H9 (cell line): ENCODE results near the gene CNOT4. TPM values are rescaled to one million over a fixed set of nuclear protein-coding genes. Genes with fewer than 3 reads are reported as not detected.

Experiments
- DNase-seq: peaks from one replicate; pipeline ENCODE4 v3.0.0-alpha.2; 2017
- H2AFZ ChIP-seq: one replicate; pipeline ENCODE4 v1.6.1; 2013; ENCODE audit warnings: mild to moderate bottlenecking, low read length, control low read depth, moderate library complexity
- H2AK5ac ChIP-seq: 2 replicates; pipeline ENCODE4 v1.6.1; 2013; ENCODE audit warnings: low read length, control low read depth, mixed read lengths; ENCODE audit not compliant: insufficient read length
- H2BK120ac ChIP-seq: one replicate; pipeline ENCODE4 v1.6.1; 2013; ENCODE audit warnings: low read depth, mild to moderate bottlenecking, low read length, control low read depth, inconsistent platforms; ENCODE audit not compliant: poor library complexity, severe bottlenecking
- H2BK12ac ChIP-seq: 2 replicates; pipeline ENCODE4 v1.6.1; 2013; ENCODE audit warnings: low read length, control low read depth, mixed read lengths, low read depth; ENCODE audit not compliant: insufficient read length
- H2BK15ac ChIP-seq: 2 replicates; pipeline ENCODE4 v1.6.1; 2013; ENCODE audit warnings: low read depth, low read length, control low read depth
- H2BK20ac ChIP-seq: one replicate; pipeline ENCODE4 v1.6.1; 2013; ENCODE audit warnings: low read depth, mild to moderate bottlenecking, low read length, control low read depth, inconsistent platforms; ENCODE audit not compliant: poor library complexity, severe bottlenecking
- H2BK5ac ChIP-seq: 2 replicates; pipeline ENCODE4 v1.6.1; 2013; ENCODE audit warnings: low read length, control low read depth, mixed read lengths; ENCODE audit not compliant: insufficient read length
- H3K14ac ChIP-seq: 2 replicates; pipeline ENCODE4 v1.6.1; 2013; ENCODE audit warnings: low read length, control low read depth; ENCODE audit not compliant: insufficient read depth
- H3K18ac ChIP-seq: 2 replicates; pipeline ENCODE4 v1.6.1; 2013; ENCODE audit warnings: low read depth, mild to moderate bottlenecking, mixed read lengths, low read length, control low read depth; ENCODE audit not compliant: insufficient read length
- H3K23ac ChIP-seq: 2 replicates; pipeline ENCODE4 v1.6.1; 2013; ENCODE audit warnings: low read length, control low read depth, mixed read lengths, low read depth; ENCODE audit not compliant: insufficient read length
- H3K23me2 ChIP-seq: 2 replicates; pipeline ENCODE4 v1.6.1; 2013; ENCODE audit warnings: low read depth, mild to moderate bottlenecking, mixed read lengths, low read length, control low read depth; ENCODE audit not compliant: insufficient read length, poor library complexity, severe bottlenecking
- H3K27ac ChIP-seq: 2 replicates; pipeline ENCODE4 v1.5.1; 2013; ENCODE audit warnings: low read length, control low read depth, mixed read lengths, low read depth; ENCODE audit not compliant: insufficient read length
- H3K27me3 ChIP-seq: 2 replicates; pipeline ENCODE4 v1.6.1; 2013; ENCODE audit warnings: low read length, control low read depth, inconsistent platforms; ENCODE audit not compliant: insufficient read depth
- H3K4ac ChIP-seq: 2 replicates; pipeline ENCODE4 v1.6.1; 2013; ENCODE audit warnings: low read depth, mild to moderate bottlenecking, control low read depth, inconsistent platforms, low read length, moderate library complexity
- H3K4me1 ChIP-seq: 2 replicates; pipeline ENCODE4 v1.6.1; 2013; ENCODE audit warnings: low read length, control low read depth, inconsistent platforms; ENCODE audit not compliant: insufficient read depth
- H3K4me2 ChIP-seq: 2 replicates; pipeline ENCODE4 v1.6.1; 2013; ENCODE audit warnings: low read length, control low read depth, mixed read lengths; ENCODE audit not compliant: insufficient read length, insufficient read depth
- H3K56ac ChIP-seq: 2 replicates; pipeline ENCODE4 v1.6.1; 2013; ENCODE audit warnings: low read depth, mild to moderate bottlenecking, mixed read lengths, low read length, control low read depth; ENCODE audit not compliant: insufficient read length
- H3K79me1 ChIP-seq: 2 replicates; pipeline ENCODE4 v1.6.1; 2013; ENCODE audit warnings: low read depth, mild to moderate bottlenecking, moderate library complexity, low read length, control low read depth, inconsistent platforms; ENCODE audit not compliant: insufficient read depth, poor library complexity, severe bottlenecking
- H3K79me2 ChIP-seq: 2 replicates; pipeline ENCODE4 v1.6.1; 2013; ENCODE audit warnings: low read length, control low read depth, inconsistent platforms; ENCODE audit not compliant: insufficient read depth
- H3K9ac ChIP-seq: 2 replicates; pipeline ENCODE4 v1.6.1; 2013; ENCODE audit warnings: low read length, control low read depth, mixed read lengths; ENCODE audit not compliant: insufficient read length; ENCODE audit errors: extremely low read depth
- H3K9me3 ChIP-seq: one replicate; pipeline ENCODE4 v1.6.1; 2013; ENCODE audit warnings: low read depth, low read length, inconsistent platforms; ENCODE audit not compliant: control insufficient read depth
- H3T11ph ChIP-seq: one replicate; pipeline ENCODE4 v1.6.1; 2013; ENCODE audit warnings: mild to moderate bottlenecking, low read length, control low read depth, inconsistent platforms
- H4K20me1 ChIP-seq: one replicate; pipeline ENCODE4 v1.6.1; 2013; ENCODE audit not compliant: control insufficient read depth, insufficient read length, insufficient read depth
- H4K5ac ChIP-seq: 2 replicates; pipeline ENCODE4 v1.6.1; 2013; ENCODE audit warnings: low read depth, mild to moderate bottlenecking, mixed read lengths, low read length, control low read depth; ENCODE audit not compliant: insufficient read length
- H4K8ac ChIP-seq: replicated peaks from 2 replicates; pipeline ENCODE4 v1.6.1; 2013; ENCODE audit warnings: low read length, control low read depth, mixed read lengths, low read depth; ENCODE audit not compliant: insufficient read length
- H4K91ac ChIP-seq: 2 replicates; pipeline ENCODE4 v1.6.1; 2013; ENCODE audit warnings: low read depth, mild to moderate bottlenecking, moderate library complexity, mixed read lengths, low read length, control low read depth; ENCODE audit not compliant: insufficient read length
- H3K27ac Mint-ChIP-seq, 3 experiments: 2 replicates in 2 of 3; 3 replicates in 1 of 3; pipeline ENCODE4 v1.8.0; 2020 to 2021; ENCODE audit warnings: mixed read lengths in 3 of 3, mild to moderate bottlenecking in 1 of 3, moderate library complexity in 1 of 3
- H3K27me3 Mint-ChIP-seq: 2 replicates; pipeline ENCODE4 v1.8.0; 2021; ENCODE audit warnings: low read depth, mild to moderate bottlenecking, moderate library complexity, mixed read lengths
- H3K36me3 Mint-ChIP-seq, 3 experiments: 2 replicates in 2 of 3; 3 replicates in 1 of 3; pipeline ENCODE4 v1.8.0; 2020 to 2021; ENCODE audit warnings: low read depth in 3 of 3, mixed read lengths in 3 of 3; ENCODE audit not compliant: insufficient read depth in 1 of 3
- H3K4me1 Mint-ChIP-seq, 2 experiments: 2 replicates each; pipeline ENCODE4 v1.8.0; 2020; ENCODE audit warnings: mixed read lengths in 2 of 2
- H3K4me3 Mint-ChIP-seq, 2 experiments: 2 replicates in 1 of 2; 3 replicates in 1 of 2; pipeline ENCODE4 v1.8.0; 2020 to 2021; ENCODE audit warnings: mild to moderate bottlenecking in 2 of 2, mixed read lengths in 2 of 2, moderate library complexity in 1 of 2
- H3K9me3 Mint-ChIP-seq, 2 experiments: 2 replicates in 1 of 2; 3 replicates in 1 of 2; pipeline ENCODE4 v1.8.0; 2020; ENCODE audit warnings: mild to moderate bottlenecking in 2 of 2, mixed read lengths in 2 of 2, moderate library complexity in 1 of 2
- WGBS: extraction: QIAGEN DNeasy Blood & Tissue Kit; methylation state at CpG from one replicate; pipeline ENCODE4 v1.1.7; 2013; ENCODE audit warnings: missing lambda C conversion rate, low lambda C conversion rate, mixed read lengths; ENCODE audit not compliant: insufficient read length; ENCODE audit errors: extremely low coverage; 5-methylcytosine and 5-hydroxymethylcytosine counted together
- total RNA-seq: library from RNA; stranded (reverse); gene quantifications from 2 replicates; pipeline ENCODE4 v1.2.1, GENCODE V29; 2021
- TF ChIP-seq, protein P1 (sequence below): fragments of 200-600 bp; sonication (generic); conservative IDR thresholded peaks from 3 replicates; pipeline ENCODE4 v1.8.0; 2021; ENCODE audit warnings: antibody characterized with exemption, mild to moderate bottlenecking

The CNOT4 gene
- total RNA-seq, 1 experiment from 2014 or later: 27.4 TPM

DNA sequence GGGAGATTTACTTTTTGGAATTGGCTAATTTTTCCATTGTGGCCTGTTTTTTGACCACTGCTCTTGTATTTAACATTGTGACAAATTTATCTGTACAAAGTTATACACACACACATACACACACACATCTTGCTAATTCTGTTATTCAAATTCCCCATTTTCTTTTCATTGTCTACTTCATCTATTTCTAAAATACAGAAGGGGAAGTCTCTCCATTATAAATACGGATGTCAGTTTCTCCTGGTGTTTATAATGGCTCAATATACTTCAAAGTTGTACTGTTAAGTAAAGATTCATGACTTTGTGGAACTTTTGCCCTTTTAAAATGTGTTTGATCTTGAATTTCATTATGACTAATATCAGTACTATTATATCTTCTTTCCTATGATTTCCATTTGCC is 81.0 kb downstream of the CNOT4 start:
- H2BK15ac ChIP-seq: no peak overlapping the region
- no peak overlapping the region for H2AK5ac ChIP-seq
- no peaks in the 10 kb centered on the region for H3K9me3 Mint-ChIP-seq
- H2BK20ac ChIP-seq: no peak overlapping the region
- H3K27ac ChIP-seq: no peak overlapping the region
- no peak overlapping the region for H3K18ac ChIP-seq
- no peak overlapping the region for H3K4me3 Mint-ChIP-seq
- no peak overlapping the region for H3K4me2 ChIP-seq
- H3K9me3 ChIP-seq: no peaks in the 10 kb centered on the region
- H2BK12ac ChIP-seq: no peak overlapping the region
- H3K27me3 ChIP-seq: no peaks in the 10 kb centered on the region
- no peak overlapping the region for H3K56ac ChIP-seq
- no peak overlapping the region for H3K14ac ChIP-seq
- H3K23ac ChIP-seq: no peak overlapping the region
- H4K91ac ChIP-seq: no peak overlapping the region
- no peak overlapping the region for H3K4ac ChIP-seq
- H3K4me1 ChIP-seq: peaks cover 2% of the 10 kb centered on the region; the same call in 1 of the 2 replicates
- H3K4me1 Mint-ChIP-seq: peaks cover 10 to 18% of the 10 kb centered on the region in 2 experiments
- H3K27me3 Mint-ChIP-seq: no peaks in the 10 kb centered on the region
- peak overlapping the region in 2 of 3 experiments; percentile 27 to 61; a peak in 3 of 7 replicates for H3K27ac Mint-ChIP-seq
- H3K79me1 ChIP-seq: peaks cover 14% of the 10 kb centered on the region
- no peak for DNase-seq
- WGBS: no CpG with 5 or more reads among the region's 1 CpG
- no peak overlapping the region for H4K5ac ChIP-seq
- peaks cover 1% of the 10 kb centered on the region; the same call in 1 of the 2 replicates for H3K79me2 ChIP-seq
- H4K20me1 ChIP-seq: no peaks in the 10 kb centered on the region
- H3T11ph ChIP-seq: no peak overlapping the region
- H3K9ac ChIP-seq: no peak overlapping the region
- TF ChIP-seq, protein P1, sequence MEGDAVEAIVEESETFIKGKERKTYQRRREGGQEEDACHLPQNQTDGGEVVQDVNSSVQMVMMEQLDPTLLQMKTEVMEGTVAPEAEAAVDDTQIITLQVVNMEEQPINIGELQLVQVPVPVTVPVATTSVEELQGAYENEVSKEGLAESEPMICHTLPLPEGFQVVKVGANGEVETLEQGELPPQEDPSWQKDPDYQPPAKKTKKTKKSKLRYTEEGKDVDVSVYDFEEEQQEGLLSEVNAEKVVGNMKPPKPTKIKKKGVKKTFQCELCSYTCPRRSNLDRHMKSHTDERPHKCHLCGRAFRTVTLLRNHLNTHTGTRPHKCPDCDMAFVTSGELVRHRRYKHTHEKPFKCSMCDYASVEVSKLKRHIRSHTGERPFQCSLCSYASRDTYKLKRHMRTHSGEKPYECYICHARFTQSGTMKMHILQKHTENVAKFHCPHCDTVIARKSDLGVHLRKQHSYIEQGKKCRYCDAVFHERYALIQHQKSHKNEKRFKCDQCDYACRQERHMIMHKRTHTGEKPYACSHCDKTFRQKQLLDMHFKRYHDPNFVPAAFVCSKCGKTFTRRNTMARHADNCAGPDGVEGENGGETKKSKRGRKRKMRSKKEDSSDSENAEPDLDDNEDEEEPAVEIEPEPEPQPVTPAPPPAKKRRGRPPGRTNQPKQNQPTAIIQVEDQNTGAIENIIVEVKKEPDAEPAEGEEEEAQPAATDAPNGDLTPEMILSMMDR: no peak
- no peak overlapping the region for H4K8ac ChIP-seq
- no peak overlapping the region for H2BK120ac ChIP-seq
- H2AFZ ChIP-seq: no peak overlapping the region
- no peaks in the 10 kb centered on the region for H3K23me2 ChIP-seq
- H3K36me3 Mint-ChIP-seq: peaks cover 0 to 4% (median 0%) of the 10 kb centered on the region in 3 experiments; a peak in 1 of 7 replicates
- no peak overlapping the region for H2BK5ac ChIP-seq
